ENCODE measurements around the gene CCDC154.

Gene CCDC154

DNA sequence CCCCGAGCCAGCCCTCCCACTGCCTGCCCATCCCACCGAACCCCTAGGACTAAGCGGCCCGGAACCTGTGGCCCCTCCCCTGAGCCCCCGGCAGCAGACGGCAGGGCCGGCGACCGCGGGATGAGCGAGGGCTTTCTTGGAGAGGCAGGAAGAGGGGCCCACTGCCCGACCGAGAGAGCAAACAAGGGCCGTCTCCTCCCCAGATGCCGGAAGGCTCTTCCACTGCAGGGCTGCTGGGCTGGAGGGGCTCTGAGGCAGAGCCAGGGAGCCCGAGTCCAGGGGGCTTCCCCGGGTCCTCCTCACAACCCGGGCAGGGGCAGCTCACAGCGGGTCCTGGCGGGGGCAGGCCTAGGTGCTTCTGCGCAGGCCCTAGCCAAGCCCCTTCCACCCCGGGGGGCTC is 10.6 kb downstream of the CCDC154 start:
- TF ChIP-seq CTCF (IDR thresholded peaks at IDR 0.05; ENCODE audit: insufficient read depth, missing control alignments) = no peak
- DNase-seq (ENCODE audit: insufficient read length, low spot score) = no peak
- FAIRE-seq = no peak

- FAIRE-seq = no peak
- TF ChIP-seq CTCF (IDR thresholded peaks at IDR 0.05; ENCODE audit: insufficient read depth, missing control alignments) = no peak
- no peak for DNase-seq (ENCODE audit: insufficient read length, low spot score)
These were observed 11.1 kb downstream of the CCDC154 start for GRCh38 chr16:1433263-1433560.

- FAIRE-seq = no peak
- no peak for TF ChIP-seq CTCF (IDR thresholded peaks at IDR 0.05; ENCODE audit: insufficient read depth, missing control alignments)
- no peak for DNase-seq (ENCODE audit: insufficient read length, low spot score)
These were observed 11.7 kb downstream of the CCDC154 start for GRCh38 chr16:1432388-1433262.

GRCh38 chr16:1431497-1432270 is 12.7 kb downstream of the CCDC154 start:
- TF ChIP-seq CTCF (IDR thresholded peaks at IDR 0.05; ENCODE audit: insufficient read depth, missing control alignments) = no peak
- DNase-seq (ENCODE audit: insufficient read length, low spot score) = no peak
- FAIRE-seq = no peak

DNA sequence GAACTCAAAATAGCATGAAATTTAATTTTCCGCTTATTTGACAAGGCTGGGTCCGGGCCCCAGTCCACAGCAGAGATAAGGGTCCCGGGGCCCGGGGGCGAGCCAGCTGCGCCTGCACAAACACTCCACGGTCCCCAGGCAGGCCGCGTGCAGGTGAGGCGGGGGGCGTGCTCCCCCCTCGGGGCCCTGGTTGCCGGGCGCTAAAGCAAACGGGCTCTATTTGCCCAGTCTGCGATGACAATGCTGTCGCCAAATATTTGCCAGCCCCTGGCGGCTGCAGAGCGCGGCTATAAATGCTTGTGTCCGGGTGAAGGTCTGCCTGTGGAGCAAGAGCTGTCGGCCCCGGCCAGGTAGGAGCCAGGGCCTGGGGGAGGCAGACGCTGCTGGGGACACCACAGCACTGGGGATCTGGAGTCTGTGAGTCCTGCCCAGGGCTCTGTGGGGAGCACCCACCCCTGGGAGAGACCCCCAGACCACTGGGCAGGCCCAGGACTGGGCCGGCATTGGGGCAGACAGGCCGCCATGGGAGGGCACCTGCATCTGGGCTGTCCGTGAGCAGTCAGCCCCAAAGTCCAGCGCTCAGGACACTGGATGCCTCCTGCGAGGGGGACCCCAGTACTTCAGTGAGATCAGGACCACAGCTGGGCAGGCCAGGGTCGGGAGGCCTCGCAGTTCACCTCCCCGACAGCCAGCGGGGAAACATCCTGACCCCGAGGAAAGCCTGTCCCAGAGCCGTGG is 13.4 kb downstream of the CCDC154 start, which contains the start of gene PERCC1:
PERCC1 (plus strand) TSS at position 320 of the 738 bp plus-strand sequence. CDS start 1,516 bp downstream, outside the sequence.
- no peak for FAIRE-seq
- TF ChIP-seq CTCF (IDR thresholded peaks at IDR 0.05; ENCODE audit: insufficient read depth, missing control alignments) = no peak
- no peak for DNase-seq (ENCODE audit: insufficient read length, low spot score)

GRCh38 chr16:1430214-1430758 is 14.1 kb downstream of the CCDC154 start:
- DNase-seq (ENCODE audit: insufficient read length, low spot score) = no peak
- no peak for FAIRE-seq
- TF ChIP-seq CTCF (IDR thresholded peaks at IDR 0.05; ENCODE audit: insufficient read depth, missing control alignments) = no peak

Measured in D721Med (cell line).